ENCODE measurements around the gene MRPS23. TPM values are rescaled to one million over a fixed set of nuclear protein-coding genes. Genes with fewer than 3 reads are reported as not detected.

Gene MRPS23
- total and polyA plus RNA-seq, 2 of the 4 experiments (the other 2 are of a cell fraction) = 23.5 to 37.3 TPM

- dilution Hi-C loops (cut with HindIII; ENCODE audit: low sequenced_read_pairs, unreplicated experiment) = loop anchor here (25.0 kb wide), 1 partner anchor 127 kb away; the partner anchor contains the start of gene VEZF1
- Histone ChIP-seq H2BK20ac (ENCODE audit: low read depth, low read length) (peak overlapping the region; percentile 16), H4K5ac (ENCODE audit: low read depth, low read length) (0 out of 2 replicates have a peak overlapping the region, but pooled peaks have one; percentile 8), H3K9me1 (ENCODE audit: insufficient read depth, low read length) (no peaks in the 10 kb centered on the region; the same call in 1 of the 2 replicates), H3K9me3 (ENCODE audit: control insufficient read depth, insufficient read depth, low read length) (no peaks in the 10 kb centered on the region), H3K27me3 (ENCODE audit: control insufficient read depth, insufficient read depth, low read length) (no peaks in the 10 kb centered on the region), H3K4me2 (ENCODE audit: low read depth, low read length) (peak overlapping the region; percentile 19; the same call in 1 of the 2 replicates), H3K9ac (ENCODE audit: low read depth, low read length) (no peak overlapping the region), H3K4ac (ENCODE audit: low read depth, low read length) (peak overlapping the region; percentile 79), H3K79me1 (ENCODE audit: low read depth in 1 of 2, low read length in 2 of 2) (no peaks in the 10 kb centered on the region), H4K91ac (ENCODE audit: insufficient read depth, low read depth, low read length) (no peak overlapping the region), H3K18ac (ENCODE audit: low read depth, low read length) (no peak overlapping the region), H4K20me1 (ENCODE audit: insufficient read depth, low read length) (no peaks in the 10 kb centered on the region), H2BK15ac (ENCODE audit: low read depth, low read length) (peak overlapping the region; percentile 45; the same call in 2 of the 3 replicates), H3K27ac (ENCODE audit: insufficient read depth, low read length) (peak overlapping the region; percentile 45), H3K14ac (replicated peaks; ENCODE audit: low read depth, low read length) (peak overlapping the region; percentile 67; the same call in 1 of the 2 replicates), H3K4me3 (ENCODE audit: insufficient read depth, low read depth, low read length) (no peak overlapping the region), H3K23ac (ENCODE audit: low read depth, low read length) (peak overlapping the region; percentile 67; the same call in 1 of the 2 replicates), H2AK5ac (ENCODE audit: low read depth, low read length) (peak overlapping the region; percentile 92; the same call in 1 of the 2 replicates), H2BK5ac (ENCODE audit: low read depth, low read length, poor library complexity, severe bottlenecking) (peak overlapping the region; percentile 22), H3K4me1 (ENCODE audit: control insufficient read depth, insufficient read depth, low read length) (peaks cover 18% of the 10 kb centered on the region), H2AFZ (replicated peaks; ENCODE audit: low read length, poor library complexity) (peak overlapping the region; percentile 87), H3K36me3 (ENCODE audit: control insufficient read depth, insufficient read depth, low read length) (peaks cover 7% of the 10 kb centered on the region), H2AK9ac (replicated peaks; ENCODE audit: low read depth, low read length, poor library complexity) (peak overlapping the region; percentile 67), H3K56ac (ENCODE audit: extremely low read depth, insufficient read depth, low read length) (no peak overlapping the region), H4K8ac (ENCODE audit: low read depth in 2 of 2, low read length in 2 of 2) (0 out of 4 replicates have a peak overlapping the region, but pooled peaks of 1 of the 2 experiments have one; percentile 45), H2BK120ac (ENCODE audit: low read depth, low read length) (peak overlapping the region; percentile 66)
- TF ChIP-seq RFX5 (IDR thresholded peaks at IDR 0.05; ENCODE audit: low read depth, low read length) = peak; percentile 82
- TF ChIP-seq POLR2A (IDR thresholded peaks at IDR 0.05; ENCODE audit: low read depth, low read length) = no peak
- TF ChIP-seq MAFK (IDR thresholded peaks at IDR 0.05; ENCODE audit: low read depth, low read length) = no peak
- in situ Hi-C loops (cut with MboI; ENCODE audit: low sequenced_read_pairs) = loop anchor here (25.0 kb wide), 1 partner anchor 477 kb away; the partner anchor contains the start of gene TSPOAP1
- ChIA-PET CTCF (interaction anchor here (0.7 to 2.5 kb wide), 9 partner anchors 15 to 751 kb away, joined by 3 to 11 read pairs (median 3); partner anchors contain the start of gene SRSF1), POLR2A (ENCODE audit: unreplicated experiment) (interaction anchor here (0.5 to 0.8 kb wide), 4 partner anchors 10 to 131 kb away, joined by 3 to 7 read pairs (median 4); no protein-coding TSS in a partner anchor)
- ATAC-seq (ENCODE audit: low read depth) = no peak
- WGBS, 2 experiments (ENCODE audit: extremely low coverage in 2 of 2, insufficient read length in 1 of 2) = 97% methylated on average over 4 of the region's 6 CpGs; no CpG with 5 or more reads in 1 of the 2 experiments
- intact Hi-C loops (cut with micrococcal nuclease) = no loop called here
- no TSS peak for BruUV-seq (replicated peaks)
- DNase-seq = no peak
Observed at GRCh38 chr17:57860414-57860999, 10.7 kb upstream of the MRPS23 start.

Measured in IMR-90 (cell line).